Activated B cell treated with CpG ODN at 0.5 μM for 24 hours (primary cell): ENCODE data around the gene SPHK2. TPM values are rescaled to one million over a fixed set of nuclear protein-coding genes. Genes with fewer than 3 reads are reported as not detected.

Experiments used
- ATAC-seq: fragments of 200-7000 bp; cut with Tn5 transposase; one replicate; pipeline ENCODE4 v1.10.0; 2021; ENCODE audit warnings: low read depth, mild to moderate bottlenecking, moderate library complexity
- CTCF ChIA-PET: fragments of 350-600 bp; sonication (Branson Sonifier 250); formaldehyde crosslinking; loops from one replicate; lab custom pipeline; 2021; ENCODE audit warnings: antibody characterized with exemption; lab: Charles Lee
- POLR2A ChIA-PET: fragments of 350-600 bp; sonication (Branson Sonifier 250); formaldehyde crosslinking; loops from one replicate; lab custom pipeline; 2021; ENCODE audit warnings: antibody characterized with exemption; lab: Charles Lee
- DNase-seq: peaks from one replicate; pipeline ENCODE4 v3.0.0; 2022
- H3K27ac Mint-ChIP-seq: one replicate; pipeline ENCODE4 v1.8.0; 2020; ENCODE audit warnings: mixed read lengths
- H3K27me3 Mint-ChIP-seq: one replicate; pipeline ENCODE4 v1.8.0; 2021; ENCODE audit warnings: mixed read lengths
- H3K36me3 Mint-ChIP-seq: one replicate; pipeline ENCODE4 v1.8.0; 2021; ENCODE audit warnings: low read depth, mixed read lengths
- H3K4me1 Mint-ChIP-seq: one replicate; pipeline ENCODE4 v1.8.0; 2021; ENCODE audit warnings: mixed read lengths
- H3K4me3 Mint-ChIP-seq: one replicate; pipeline ENCODE4 v1.8.0; 2020; ENCODE audit warnings: mild to moderate bottlenecking, mixed read lengths
- H3K9me3 Mint-ChIP-seq: one replicate; pipeline ENCODE4 v1.8.0; 2020; ENCODE audit warnings: mixed read lengths
- intact Hi-C: fragments of 100-400 bp; cut with micrococcal nuclease; formaldehyde crosslinking; loops from one replicate; pipeline ENCODE4 v1.15.1; 2024
- total RNA-seq: library from RNA; stranded (reverse); gene quantifications from 2 replicates; pipeline ENCODE4 v1.2.3, GENCODE V29; 2022
- TF ChIP-seq, protein P1 (sequence below): fragments of 200-600 bp; IDR thresholded peaks from one replicate; pipeline ENCODE4 v1.8.0; 2022; ENCODE audit warnings: antibody characterized with exemption, mild to moderate bottlenecking

Gene SPHK2
- total RNA-seq, 1 donor from 2014 or later = 48.5 TPM

DNA sequence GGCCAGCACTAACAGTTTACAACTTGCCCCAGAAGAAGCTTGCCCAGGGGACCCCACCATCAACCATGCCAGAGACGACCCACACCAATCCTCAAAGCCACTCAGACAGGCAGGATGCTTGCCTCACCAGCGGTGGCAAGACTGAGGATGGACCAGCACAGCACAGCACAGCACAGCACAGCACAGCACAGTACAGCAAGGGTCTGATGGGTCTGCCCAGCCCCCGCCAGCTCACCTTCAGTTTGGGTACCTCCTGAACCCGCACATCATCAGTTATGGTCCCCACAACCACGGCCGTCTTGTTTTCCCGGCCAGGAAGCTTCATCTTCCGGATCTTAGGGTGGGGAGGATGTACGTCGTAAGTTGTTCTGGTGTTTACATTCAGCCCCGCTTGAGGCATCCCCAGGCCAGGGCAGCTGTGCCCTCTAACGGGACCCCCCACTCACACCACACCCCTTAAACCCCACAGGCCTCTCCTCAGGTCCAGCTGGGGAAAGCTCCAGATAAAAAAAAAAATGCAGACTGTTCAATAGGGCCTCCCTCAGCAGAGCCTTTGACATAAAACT lies 2.7 kb upstream of the SPHK2 start:
- peaks cover 44% of the 10 kb centered on the region for H3K4me1 Mint-ChIP-seq
- DNase-seq = no peak

GRCh38 chr19:48617146-48617937 lies 2.0 kb upstream of the SPHK2 start:
- H3K27me3 Mint-ChIP-seq = no peaks in the 10 kb centered on the region
- peak overlapping the region; percentile 97 for H3K27ac Mint-ChIP-seq
- H3K36me3 Mint-ChIP-seq = peaks cover 58% of the 10 kb centered on the region
- POLR2A ChIA-PET = interaction anchor here (0.6 to 3.3 kb wide), 8 partner anchors 8 to 879 kb away, joined by 3 to 22 read pairs (median 5); partner anchors contain the start of genes DBP and RPS11
- H3K4me1 Mint-ChIP-seq = peaks cover 48% of the 10 kb centered on the region
- CTCF ChIA-PET = interaction anchor here (1.0 to 3.2 kb wide), 2 partner anchors 8 to 283 kb away, joined by 3 to 13 read pairs; no protein-coding TSS in a partner anchor
- no peaks in the 10 kb centered on the region for H3K9me3 Mint-ChIP-seq
- TF ChIP-seq, protein P1, sequence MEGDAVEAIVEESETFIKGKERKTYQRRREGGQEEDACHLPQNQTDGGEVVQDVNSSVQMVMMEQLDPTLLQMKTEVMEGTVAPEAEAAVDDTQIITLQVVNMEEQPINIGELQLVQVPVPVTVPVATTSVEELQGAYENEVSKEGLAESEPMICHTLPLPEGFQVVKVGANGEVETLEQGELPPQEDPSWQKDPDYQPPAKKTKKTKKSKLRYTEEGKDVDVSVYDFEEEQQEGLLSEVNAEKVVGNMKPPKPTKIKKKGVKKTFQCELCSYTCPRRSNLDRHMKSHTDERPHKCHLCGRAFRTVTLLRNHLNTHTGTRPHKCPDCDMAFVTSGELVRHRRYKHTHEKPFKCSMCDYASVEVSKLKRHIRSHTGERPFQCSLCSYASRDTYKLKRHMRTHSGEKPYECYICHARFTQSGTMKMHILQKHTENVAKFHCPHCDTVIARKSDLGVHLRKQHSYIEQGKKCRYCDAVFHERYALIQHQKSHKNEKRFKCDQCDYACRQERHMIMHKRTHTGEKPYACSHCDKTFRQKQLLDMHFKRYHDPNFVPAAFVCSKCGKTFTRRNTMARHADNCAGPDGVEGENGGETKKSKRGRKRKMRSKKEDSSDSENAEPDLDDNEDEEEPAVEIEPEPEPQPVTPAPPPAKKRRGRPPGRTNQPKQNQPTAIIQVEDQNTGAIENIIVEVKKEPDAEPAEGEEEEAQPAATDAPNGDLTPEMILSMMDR = no peak
- peak overlapping the region; percentile 98 for H3K4me3 Mint-ChIP-seq
- ATAC-seq (no peak), DNase-seq (no peak)
- intact Hi-C loops = no loop called here

More for the DNA sequence above, 2.7 kb upstream of the SPHK2 start:
- intact Hi-C loops = no loop called here
- ChIA-PET POLR2A (interaction anchor here (1.1 to 3.3 kb wide), 3 partner anchors 8 to 880 kb away, joined by 3 to 22 read pairs (median 5); partner anchors contain the start of genes DBP and RPS11), CTCF (interaction anchor here (3.2 kb wide), 1 partner anchor 8 kb away, joined by 13 read pairs; no protein-coding TSS in a partner anchor)
- TF ChIP-seq, protein P1 = no peak
- Mint-ChIP-seq H3K9me3 (no peaks in the 10 kb centered on the region), H3K36me3 (peaks cover 54% of the 10 kb centered on the region), H3K4me3 (peak overlapping the region; percentile 59), H3K27me3 (no peaks in the 10 kb centered on the region), H3K27ac (peak overlapping the region; percentile 24)
- ATAC-seq = no peak

DNA sequence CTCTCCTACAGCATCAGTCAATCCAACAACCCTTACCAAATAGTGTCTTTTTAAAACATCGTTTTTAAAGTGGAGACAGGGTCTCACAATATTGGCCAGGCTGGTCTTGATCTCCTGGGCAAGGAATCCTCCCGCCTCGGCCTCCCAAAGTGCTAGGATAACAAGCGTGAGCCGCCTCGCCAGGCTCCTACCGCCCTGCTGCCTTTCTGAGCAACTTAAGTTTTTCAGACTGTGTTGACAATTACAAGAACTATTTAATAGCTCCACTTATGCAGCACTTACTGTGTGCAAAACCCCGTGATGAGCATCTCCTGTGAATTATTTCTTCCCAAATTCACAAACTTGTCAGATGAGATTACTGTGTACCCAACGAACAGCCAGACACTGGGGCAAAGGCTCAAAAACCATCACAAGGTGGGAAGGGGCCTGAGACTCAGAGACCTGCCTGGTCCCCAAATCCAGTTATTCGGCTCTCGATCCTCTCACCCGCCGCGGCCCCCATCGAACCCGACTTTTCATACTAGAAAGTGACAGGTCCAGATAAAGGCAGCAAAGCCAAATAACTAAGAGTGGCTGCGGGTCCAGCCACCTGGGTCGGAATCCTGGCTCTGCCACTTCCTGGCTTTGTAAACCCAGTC lies 909 bp upstream of the SPHK2 start:
- H3K36me3 Mint-ChIP-seq = peaks cover 62% of the 10 kb centered on the region
- H3K4me3 Mint-ChIP-seq = peak overlapping the region; percentile 98
- POLR2A ChIA-PET = interaction anchor here (0.5 to 3.3 kb wide), 40 partner anchors 9 to 1311 kb away, joined by 3 to 67 read pairs (median 5); partner anchors contain the start of genes ATF5, CA11, DBP and GYS1
- CTCF ChIA-PET = interaction anchor here (0.5 to 3.2 kb wide), 4 partner anchors 10 to 297 kb away, joined by 3 to 13 read pairs (median 4); partner anchors contain the start of gene CA11
- intact Hi-C loops = loop anchor here (2.0 kb wide), 1 partner anchor 286 kb away; no protein-coding TSS in a partner anchor
- H3K4me1 Mint-ChIP-seq = peaks cover 52% of the 10 kb centered on the region
- peak overlapping the region; percentile 97 for H3K27ac Mint-ChIP-seq
- H3K9me3 Mint-ChIP-seq = no peaks in the 10 kb centered on the region
- ATAC-seq = no peak
- DNase-seq = no peak
- TF ChIP-seq, protein P1 = no peak
- no peaks in the 10 kb centered on the region for H3K27me3 Mint-ChIP-seq

GRCh38 chr19:48619692-48620585 lies 633 bp downstream of the SPHK2 start:
- intact Hi-C loops = loop anchor here (1.0 to 2.0 kb wide), 8 partner anchors 12 to 287 kb away; partner anchors contain the start of genes CA11, DBP, GRWD1 and SYNGR4
- Mint-ChIP-seq H3K36me3 (peaks cover 63% of the 10 kb centered on the region), H3K27ac (peak overlapping the region; percentile 97), H3K4me1 (peaks cover 62% of the 10 kb centered on the region), H3K4me3 (peak overlapping the region; percentile 98), H3K27me3 (no peaks in the 10 kb centered on the region), H3K9me3 (no peaks in the 10 kb centered on the region)
- ChIA-PET CTCF (interaction anchor here (0.6 to 3.2 kb wide), 7 partner anchors 11 to 299 kb away, joined by 3 to 13 read pairs (median 4); partner anchors contain the start of genes CA11 and GRWD1), POLR2A (interaction anchor here (0.6 to 2.8 kb wide), 37 partner anchors 8 to 1020 kb away, joined by 3 to 67 read pairs (median 4); partner anchors contain the start of genes CA11, DBP, EMP3 and GYS1)
- TF ChIP-seq, protein P1 = no peak
- ATAC-seq (no peak), DNase-seq (no peak)
